ENCODE results near the gene TMPRSS7. TPM values are rescaled to one million over a fixed set of nuclear protein-coding genes. Genes with fewer than 3 reads are reported as not detected.
A peak's percentile ranks its signal among the peaks of the same experiment; 100 is the strongest.

TMPRSS7 gene
- total RNA-seq, 2 donors from 2014 or later: not detected

GRCh38 chr3:112009670-112010069 lies 24.9 kb upstream of the TMPRSS7 start:
- 70% methylated on average over 1 of the region's 2 CpGs; no CpG with 5 or more reads in 1 of the 2 experiments for WGBS, 2 experiments (ENCODE audit: insufficient coverage in 1 of 2, insufficient read length in 1 of 2)
- H3K4me1 Mint-ChIP-seq: peaks cover 9% of the 10 kb centered on the region

GRCh38 chr3:112010636-112011035 lies 23.9 kb upstream of the TMPRSS7 start:
- 80 to 83% methylated on average over 1 to 3 of the region's 3 CpGs for WGBS, 2 experiments (ENCODE audit: insufficient coverage in 1 of 2, insufficient read length in 1 of 2)
- Mint-ChIP-seq H3K9me3 (no peaks in the 10 kb centered on the region), H3K4me1 (peaks cover 5% of the 10 kb centered on the region), H3K27me3 (ENCODE audit: insufficient read depth) (no peaks in the 10 kb centered on the region), H3K27ac (no peak overlapping the region), H3K36me3 (ENCODE audit: low read depth) (no peaks in the 10 kb centered on the region), H3K4me3 (no peak overlapping the region)
- Histone ChIP-seq H3K4me1 (ENCODE audit: control insufficient read depth, insufficient read depth, low read length) (no peaks in the 10 kb centered on the region), H3K27ac (ENCODE audit: low read depth, low read length) (no peak overlapping the region), H3K36me3 (ENCODE audit: control insufficient read depth, insufficient read depth, low read length) (no peaks in the 10 kb centered on the region), H3K4me3 (ENCODE audit: low read length) (no peak overlapping the region), H3K9me3 (ENCODE audit: control insufficient read depth, low read length) (no peaks in the 10 kb centered on the region), H3K27me3 (ENCODE audit: control insufficient read depth, insufficient read depth, low read length, poor library complexity, severe bottlenecking) (no peaks in the 10 kb centered on the region), H3K9ac (ENCODE audit: extremely low read depth, low read length, poor library complexity, severe bottlenecking) (no peak overlapping the region)
- DNase-seq: no peak
- no peak for TF ChIP-seq CTCF (conservative IDR thresholded peaks at IDR 0.05)

More at GRCh38 chr3:112009670-112010069, 24.9 kb upstream of the TMPRSS7 start:
- TF ChIP-seq CTCF (conservative IDR thresholded peaks at IDR 0.05): no peak
- H3K36me3 Mint-ChIP-seq (ENCODE audit: low read depth): no peaks in the 10 kb centered on the region
- Histone ChIP-seq H3K27ac (ENCODE audit: low read depth, low read length) (no peak overlapping the region), H3K9ac (ENCODE audit: extremely low read depth, low read length, poor library complexity, severe bottlenecking) (no peak overlapping the region), H3K36me3 (ENCODE audit: control insufficient read depth, insufficient read depth, low read length) (no peaks in the 10 kb centered on the region), H3K4me3 (ENCODE audit: low read length) (no peak overlapping the region), H3K4me1 (ENCODE audit: control insufficient read depth, insufficient read depth, low read length) (no peaks in the 10 kb centered on the region), H3K9me3 (ENCODE audit: control insufficient read depth, low read length) (no peaks in the 10 kb centered on the region), H3K27me3 (ENCODE audit: control insufficient read depth, insufficient read depth, low read length, poor library complexity, severe bottlenecking) (no peaks in the 10 kb centered on the region)
- H3K9me3 Mint-ChIP-seq: no peaks in the 10 kb centered on the region
- H3K4me3 Mint-ChIP-seq: no peak overlapping the region
- no peak for DNase-seq
- H3K27me3 Mint-ChIP-seq (ENCODE audit: insufficient read depth): no peaks in the 10 kb centered on the region
- no peak overlapping the region for H3K27ac Mint-ChIP-seq

- peaks cover 7% of the 10 kb centered on the region for H3K4me1 Mint-ChIP-seq
- DNase-seq: no peak
- H3K9me3 ChIP-seq (ENCODE audit: control insufficient read depth, low read length): no peaks in the 10 kb centered on the region
These were observed 23.1 kb upstream of the TMPRSS7 start for GRCh38 chr3:112011376-112011940.

More at GRCh38 chr3:112011376-112011940, 23.1 kb upstream of the TMPRSS7 start:
- H3K4me1 ChIP-seq (ENCODE audit: control insufficient read depth, insufficient read depth, low read length): no peaks in the 10 kb centered on the region
- Mint-ChIP-seq H3K36me3 (ENCODE audit: low read depth) (no peaks in the 10 kb centered on the region), H3K4me3 (no peak overlapping the region), H3K9me3 (no peaks in the 10 kb centered on the region), H3K27ac (no peak overlapping the region), H3K27me3 (ENCODE audit: insufficient read depth) (no peaks in the 10 kb centered on the region)
- H3K27me3 ChIP-seq (ENCODE audit: control insufficient read depth, insufficient read depth, low read length, poor library complexity, severe bottlenecking): no peaks in the 10 kb centered on the region
- no peaks in the 10 kb centered on the region for H3K36me3 ChIP-seq (ENCODE audit: control insufficient read depth, insufficient read depth, low read length)
- WGBS, 2 experiments (ENCODE audit: insufficient coverage in 1 of 2, insufficient read length in 1 of 2): 83 to 97% methylated on average over 4 to 6 of the region's 6 CpGs
- H3K9ac ChIP-seq (ENCODE audit: extremely low read depth, low read length, poor library complexity, severe bottlenecking): no peak overlapping the region
- peak overlapping the region; percentile 29 for H3K27ac ChIP-seq (ENCODE audit: low read depth, low read length)
- no peak for TF ChIP-seq CTCF (conservative IDR thresholded peaks at IDR 0.05)
- no peak overlapping the region for H3K4me3 ChIP-seq (ENCODE audit: low read length)

Data from endodermal cell (in vitro differentiated cells).